Measurements from ENCODE around the gene CDKAL1.

The CDKAL1 gene

GRCh38 chr6:21074484-21074883, 540.2 kb downstream of the CDKAL1 start:
- no peak for TF ChIP-seq EZH2 (IDR thresholded peaks at IDR 0.05; ENCODE audit: borderline replicate concordance, low read depth, low read length, severe bottlenecking)
- TF ChIP-seq, protein P1, sequence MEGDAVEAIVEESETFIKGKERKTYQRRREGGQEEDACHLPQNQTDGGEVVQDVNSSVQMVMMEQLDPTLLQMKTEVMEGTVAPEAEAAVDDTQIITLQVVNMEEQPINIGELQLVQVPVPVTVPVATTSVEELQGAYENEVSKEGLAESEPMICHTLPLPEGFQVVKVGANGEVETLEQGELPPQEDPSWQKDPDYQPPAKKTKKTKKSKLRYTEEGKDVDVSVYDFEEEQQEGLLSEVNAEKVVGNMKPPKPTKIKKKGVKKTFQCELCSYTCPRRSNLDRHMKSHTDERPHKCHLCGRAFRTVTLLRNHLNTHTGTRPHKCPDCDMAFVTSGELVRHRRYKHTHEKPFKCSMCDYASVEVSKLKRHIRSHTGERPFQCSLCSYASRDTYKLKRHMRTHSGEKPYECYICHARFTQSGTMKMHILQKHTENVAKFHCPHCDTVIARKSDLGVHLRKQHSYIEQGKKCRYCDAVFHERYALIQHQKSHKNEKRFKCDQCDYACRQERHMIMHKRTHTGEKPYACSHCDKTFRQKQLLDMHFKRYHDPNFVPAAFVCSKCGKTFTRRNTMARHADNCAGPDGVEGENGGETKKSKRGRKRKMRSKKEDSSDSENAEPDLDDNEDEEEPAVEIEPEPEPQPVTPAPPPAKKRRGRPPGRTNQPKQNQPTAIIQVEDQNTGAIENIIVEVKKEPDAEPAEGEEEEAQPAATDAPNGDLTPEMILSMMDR (IDR thresholded peaks at IDR 0.05; ENCODE audit: borderline replicate concordance, extremely low read depth, low read length, poor library complexity, severe bottlenecking) = no peak
- Histone ChIP-seq H3K79me2 (ENCODE audit: insufficient read depth, low read length) (no peaks in the 10 kb centered on the region), H3K9me3 (ENCODE audit: insufficient read depth, low read length, severe bottlenecking) (peaks cover 9% of the 10 kb centered on the region), H3K36me3 (ENCODE audit: insufficient read depth, low read length) (peaks cover 10% of the 10 kb centered on the region), H3K4me1 (ENCODE audit: insufficient read depth, low read length) (no peaks in the 10 kb centered on the region), H3K4me2 (ENCODE audit: insufficient read depth, low read length) (no peak overlapping the region), H3K27ac (ENCODE audit: low read length) (no peak overlapping the region), H2AFZ (ENCODE audit: low read depth, low read length) (no peak overlapping the region), H3K4me3 (ENCODE audit: low read depth in 1 of 2, low read length in 2 of 2) (no peak overlapping the region), H3K9ac (ENCODE audit: low read depth, low read length) (no peak overlapping the region), H3K27me3 (ENCODE audit: insufficient read depth, low read length, poor library complexity) (no peaks in the 10 kb centered on the region), H4K20me1 (ENCODE audit: insufficient read depth, low read length) (no peaks in the 10 kb centered on the region)
- no peak for DNase-seq
- ATAC-seq (ENCODE audit: insufficient read depth, low read depth) = no peak

- H3K79me2 ChIP-seq (ENCODE audit: insufficient read depth, low read length) = no peaks in the 10 kb centered on the region
- no peak overlapping the region for H3K4me3 ChIP-seq (ENCODE audit: low read depth in 1 of 2, low read length in 2 of 2)
- DNase-seq = no peak
- H3K4me2 ChIP-seq (ENCODE audit: insufficient read depth, low read length) = no peak overlapping the region
- TF ChIP-seq EZH2 (IDR thresholded peaks at IDR 0.05; ENCODE audit: borderline replicate concordance, low read depth, low read length, severe bottlenecking) = no peak
- TF ChIP-seq, protein P1 (IDR thresholded peaks at IDR 0.05; ENCODE audit: borderline replicate concordance, extremely low read depth, low read length, poor library complexity, severe bottlenecking) = no peak
- no peaks in the 10 kb centered on the region for H3K4me1 ChIP-seq (ENCODE audit: insufficient read depth, low read length)
- H3K9me3 ChIP-seq (ENCODE audit: insufficient read depth, low read length, severe bottlenecking) = peaks cover 9% of the 10 kb centered on the region
- H2AFZ ChIP-seq (ENCODE audit: low read depth, low read length) = no peak overlapping the region
- H3K36me3 ChIP-seq (ENCODE audit: insufficient read depth, low read length) = peaks cover 13% of the 10 kb centered on the region
- ATAC-seq (ENCODE audit: insufficient read depth, low read depth) = no peak
- no peak overlapping the region for H3K27ac ChIP-seq (ENCODE audit: low read length)
- no peak overlapping the region for H3K9ac ChIP-seq (ENCODE audit: low read depth, low read length)
- H4K20me1 ChIP-seq (ENCODE audit: insufficient read depth, low read length) = no peaks in the 10 kb centered on the region
- H3K27me3 ChIP-seq (ENCODE audit: insufficient read depth, low read length, poor library complexity) = no peaks in the 10 kb centered on the region
Measured at GRCh38 chr6:21075986-21076385, 541.7 kb downstream of the CDKAL1 start.

DNA sequence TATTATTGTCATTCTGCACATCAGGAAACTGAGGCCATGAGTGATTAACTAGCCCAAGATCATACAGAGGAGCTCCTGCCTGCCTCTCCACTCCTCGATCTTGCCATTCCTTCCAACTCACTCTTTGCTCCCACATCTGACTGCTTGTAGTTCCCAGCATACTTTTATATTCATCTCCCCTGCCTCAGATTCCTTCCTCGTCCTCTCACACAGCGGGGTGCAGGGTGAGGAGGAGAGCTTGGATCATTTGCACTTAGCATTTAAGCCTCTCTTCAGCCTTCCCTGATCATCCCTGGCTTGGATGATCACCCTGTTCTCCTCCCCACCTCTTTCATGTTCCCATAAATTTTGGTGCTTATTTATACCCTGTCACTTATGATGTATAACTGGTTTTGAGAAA, 544.2 kb downstream of the CDKAL1 start:
- no peak overlapping the region for H3K9ac ChIP-seq (ENCODE audit: low read depth, low read length)
- no peaks in the 10 kb centered on the region for H3K27me3 ChIP-seq (ENCODE audit: insufficient read depth, low read length, poor library complexity)
- H3K4me3 ChIP-seq (ENCODE audit: low read depth in 1 of 2, low read length in 2 of 2) = no peak overlapping the region
- peaks cover 14% of the 10 kb centered on the region for H3K36me3 ChIP-seq (ENCODE audit: insufficient read depth, low read length)
- DNase-seq (no peak), ATAC-seq (ENCODE audit: insufficient read depth, low read depth) (no peak)
- peaks cover under 1% of the 10 kb centered on the region for H3K9me3 ChIP-seq (ENCODE audit: insufficient read depth, low read length, severe bottlenecking)
- H4K20me1 ChIP-seq (ENCODE audit: insufficient read depth, low read length) = no peaks in the 10 kb centered on the region
- H3K27ac ChIP-seq (ENCODE audit: low read length) = no peak overlapping the region
- H2AFZ ChIP-seq (ENCODE audit: low read depth, low read length) = no peak overlapping the region
- no peak for TF ChIP-seq EZH2 (IDR thresholded peaks at IDR 0.05; ENCODE audit: borderline replicate concordance, low read depth, low read length, severe bottlenecking)
- TF ChIP-seq, protein P1 (IDR thresholded peaks at IDR 0.05; ENCODE audit: borderline replicate concordance, extremely low read depth, low read length, poor library complexity, severe bottlenecking) = no peak
- no peaks in the 10 kb centered on the region for H3K4me1 ChIP-seq (ENCODE audit: insufficient read depth, low read length)
- H3K79me2 ChIP-seq (ENCODE audit: insufficient read depth, low read length) = no peaks in the 10 kb centered on the region
- no peak overlapping the region for H3K4me2 ChIP-seq (ENCODE audit: insufficient read depth, low read length)

All from DND-41 (cell line).